Measurements from ENCODE around the gene COA7. TPM values are rescaled to one million over a fixed set of nuclear protein-coding genes. Genes with fewer than 3 reads are reported as not detected.
A peak's percentile ranks its signal among the peaks of the same experiment; 100 is the strongest.
"Not testable (repeated sequence)": the region's sequence is repeated elsewhere in the genome, so short reads cannot be mapped to it uniquely, and the experiment has no call there.

Gene COA7
- 27.3 TPM for total RNA-seq

DNA sequence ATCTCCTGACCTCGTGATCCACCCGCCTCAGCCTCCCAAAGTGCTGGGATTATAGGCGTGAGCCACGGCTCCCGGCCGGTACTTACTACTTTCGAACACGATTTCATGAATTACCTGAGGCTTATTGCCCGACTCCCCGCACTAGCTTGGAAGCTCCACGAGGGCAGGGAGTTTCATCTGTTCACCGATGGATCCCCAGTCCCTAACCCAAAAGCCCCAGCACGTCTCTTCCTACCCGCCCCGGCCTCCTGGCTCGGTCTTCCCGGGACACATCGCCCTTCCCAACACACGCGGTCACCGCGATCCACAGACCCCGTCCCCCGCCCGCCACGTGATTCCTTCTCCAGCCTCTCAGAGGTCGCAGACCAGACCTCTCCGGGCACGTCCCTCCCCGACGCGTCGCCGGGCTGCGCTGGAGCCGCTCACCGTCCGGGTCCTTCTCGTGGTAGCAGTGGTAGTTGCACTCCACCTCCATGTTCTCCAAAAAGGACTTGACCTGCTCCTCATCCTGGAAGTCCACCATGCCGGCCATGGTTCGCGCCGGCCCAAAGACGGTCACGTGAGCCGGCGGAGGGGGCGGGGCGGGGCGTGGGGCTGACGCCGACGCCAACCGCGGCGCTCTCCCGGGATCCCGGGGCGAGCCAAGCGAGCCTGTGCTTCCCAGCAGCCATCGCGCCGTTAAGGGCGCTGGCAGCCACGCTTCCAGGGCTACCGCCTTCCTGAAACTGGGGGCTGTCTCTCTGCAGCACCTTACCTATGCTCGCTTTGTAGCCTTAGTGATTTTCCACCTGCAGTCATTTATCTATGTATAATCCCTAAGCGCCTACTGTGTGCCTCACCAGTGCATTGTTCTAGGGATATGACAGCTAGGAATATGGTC lies at the start of gene COA7:
Gene COA7 (minus strand): TSS at position 553 of the 880 bp plus-strand sequence. CDS start 21 bp downstream, at position 532.
- FAIRE-seq, result no peak
- peak; percentile 82 to 87 for DNase-seq (ENCODE audit: low spot score in 2 of 2)

DNA sequence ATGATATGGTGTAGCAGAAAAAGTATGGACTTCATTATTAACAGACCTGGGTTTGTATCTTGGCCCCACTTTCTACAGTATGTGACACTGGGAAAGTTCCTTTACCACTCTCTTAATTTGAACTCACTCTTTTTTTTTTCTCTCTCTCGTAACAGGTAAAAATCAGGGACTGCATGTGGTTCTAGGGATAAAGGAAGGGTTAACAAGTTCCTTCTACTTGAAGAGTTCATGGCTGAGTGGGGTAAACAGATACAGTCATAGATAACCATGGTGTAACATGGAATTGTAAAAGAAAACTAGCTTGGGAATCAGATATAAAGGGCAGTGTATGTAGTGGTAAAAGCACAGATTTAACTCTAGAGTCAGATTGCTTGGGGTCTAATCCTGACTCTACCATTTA lies 49.3 kb upstream of the COA7 start:
- DNase-seq (ENCODE audit: low spot score in 2 of 2), result no peak
- FAIRE-seq, result no peak

DNA sequence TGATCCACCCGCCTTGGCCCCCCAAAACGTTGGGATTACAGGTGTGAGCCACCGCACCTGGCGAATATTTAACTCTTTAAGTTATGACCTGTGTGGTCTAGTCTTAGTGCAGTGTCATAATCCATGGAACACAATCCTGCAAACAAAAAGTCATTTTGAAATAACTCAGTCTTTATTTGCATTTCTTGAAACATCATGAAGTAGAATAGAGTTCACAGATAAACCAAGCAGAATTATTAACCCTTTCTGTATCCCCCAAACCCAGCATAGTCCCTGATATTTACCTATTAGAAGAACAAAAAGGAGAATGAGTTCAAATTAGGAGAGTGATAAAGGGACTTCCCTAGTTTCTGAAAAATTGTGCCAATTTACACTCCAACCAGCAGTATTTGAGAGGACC lies 48.0 kb upstream of the COA7 start:
- no peak for FAIRE-seq
- no peak for DNase-seq (ENCODE audit: low spot score in 2 of 2)

DNA sequence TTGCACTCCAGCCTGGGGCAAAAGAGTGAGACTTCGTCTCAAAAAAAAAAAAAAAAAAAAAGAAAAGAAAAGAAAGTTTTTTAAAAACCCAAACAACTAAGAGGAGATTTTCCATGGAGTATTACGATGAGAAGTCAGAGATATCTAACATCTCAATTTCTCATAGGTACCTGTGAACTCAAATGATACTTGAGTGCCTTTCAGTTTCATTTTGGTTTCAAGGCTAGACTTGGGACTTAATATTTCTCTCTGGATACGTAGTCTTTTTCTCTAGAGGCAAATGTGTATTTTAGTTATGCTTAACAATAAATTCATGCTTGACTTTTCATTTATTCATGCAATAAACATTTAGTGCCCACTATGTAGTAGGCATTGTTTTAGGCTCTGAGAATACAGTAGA lies 43.1 kb upstream of the COA7 start:
- DNase-seq (ENCODE audit: low spot score in 2 of 2), result no peak
- FAIRE-seq, result no peak

- FAIRE-seq (no peak), DNase-seq (ENCODE audit: low spot score in 2 of 2) (no peak)
These were observed 41.7 kb upstream of the COA7 start for GRCh38 chr1:52739699-52740467.

GRCh38 chr1:52738893-52739292 lies 40.7 kb upstream of the COA7 start:
- no peak for FAIRE-seq
- DNase-seq (ENCODE audit: low spot score in 2 of 2), result no peak

- DNase-seq (ENCODE audit: low spot score in 2 of 2), result no peak
- no peak for FAIRE-seq
These were observed 40.0 kb upstream of the COA7 start for GRCh38 chr1:52738148-52738547.

DNA sequence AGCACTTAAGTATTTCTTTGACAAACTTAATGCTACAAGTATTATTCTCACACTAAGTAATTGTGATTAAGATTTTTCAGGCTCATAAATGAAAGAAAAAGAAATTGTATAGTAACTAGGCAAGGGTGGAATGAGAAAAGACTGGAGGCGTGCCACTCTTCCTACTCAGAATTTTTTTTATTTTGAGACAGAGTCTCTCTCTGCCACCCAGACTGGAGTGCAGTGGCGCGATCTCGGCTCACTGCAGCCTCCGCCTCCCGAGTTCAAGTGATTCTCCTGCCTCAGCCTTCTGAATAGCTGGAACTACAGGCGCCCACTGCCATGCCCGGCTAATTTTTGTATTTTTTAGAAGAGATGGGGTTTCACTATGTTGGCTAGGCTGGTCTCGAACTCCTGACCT lies 37.2 kb upstream of the COA7 start:
- DNase-seq (ENCODE audit: low spot score in 2 of 2); FAIRE-seq: not testable (repeated sequence)

DNA sequence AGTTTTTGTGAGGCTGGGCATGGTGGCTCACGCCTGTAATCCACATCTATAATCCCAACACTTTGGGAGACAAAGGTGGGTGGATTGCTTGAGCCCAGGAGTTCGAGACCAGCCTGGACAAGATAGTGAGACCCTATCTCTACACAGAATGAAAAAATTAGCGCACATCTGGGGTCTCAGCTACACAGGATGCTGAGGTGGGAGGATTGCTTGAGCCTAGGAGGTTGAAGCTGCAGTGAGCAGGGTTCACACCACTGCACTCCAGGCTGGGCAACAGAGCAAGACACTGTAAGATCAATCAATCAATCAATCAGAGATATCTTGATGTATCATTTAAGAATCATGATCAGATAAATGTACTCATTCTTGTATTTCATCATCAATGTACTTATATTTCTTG lies 35.2 kb upstream of the COA7 start:
- DNase-seq (ENCODE audit: low spot score in 2 of 2), result no peak
- no peak for FAIRE-seq

DNA sequence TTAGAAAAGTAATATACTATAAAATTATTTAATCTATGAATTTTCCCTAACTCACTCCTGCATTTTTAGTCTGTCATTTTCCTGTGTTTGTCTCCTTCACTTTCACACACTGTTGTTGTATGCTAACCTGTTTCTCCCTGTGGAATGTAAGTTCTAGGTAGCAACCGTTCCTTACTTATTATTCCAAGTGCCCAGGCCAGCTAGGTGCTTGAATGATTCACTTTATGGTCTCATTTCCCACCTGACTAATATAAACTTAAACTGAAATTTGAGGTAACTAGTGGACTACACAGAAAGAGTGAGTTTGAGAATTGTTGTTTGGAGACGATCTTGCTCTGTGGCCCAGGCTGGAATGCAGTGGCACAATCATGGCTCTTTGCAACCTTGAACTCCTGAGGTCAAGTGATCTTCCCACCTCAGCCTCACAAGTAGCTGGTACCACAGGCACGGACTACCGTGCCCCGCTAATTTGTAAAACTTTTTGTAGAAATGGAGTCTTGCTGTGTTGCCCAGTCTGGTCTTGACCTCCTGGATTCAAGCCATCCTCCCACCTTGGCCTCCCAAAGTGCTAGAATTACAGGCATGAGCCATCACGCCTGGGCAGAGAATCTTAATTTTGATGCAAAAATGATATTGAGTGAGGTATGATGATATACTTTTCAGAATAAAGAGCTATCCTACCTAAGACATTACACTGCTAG lies 30.0 kb upstream of the COA7 start:
- DNase-seq (ENCODE audit: low spot score in 2 of 2) (no peak), FAIRE-seq (no peak)

- FAIRE-seq (no peak), DNase-seq (ENCODE audit: low spot score in 2 of 2) (peak in 1 of 2 donors; percentile 33)
These were observed 29.0 kb upstream of the COA7 start for GRCh38 chr1:52727114-52727586.

GRCh38 chr1:52726265-52727113 lies 28.3 kb upstream of the COA7 start, which contains the start of gene ZYG11B:
Gene ZYG11B, plus strand, starts transcription at chr1:52726453. Its CDS starts 201 bp downstream, at chr1:52726654.
- peak; percentile 96 to 98 for DNase-seq (ENCODE audit: low spot score in 2 of 2)
- FAIRE-seq, result no peak

DNA sequence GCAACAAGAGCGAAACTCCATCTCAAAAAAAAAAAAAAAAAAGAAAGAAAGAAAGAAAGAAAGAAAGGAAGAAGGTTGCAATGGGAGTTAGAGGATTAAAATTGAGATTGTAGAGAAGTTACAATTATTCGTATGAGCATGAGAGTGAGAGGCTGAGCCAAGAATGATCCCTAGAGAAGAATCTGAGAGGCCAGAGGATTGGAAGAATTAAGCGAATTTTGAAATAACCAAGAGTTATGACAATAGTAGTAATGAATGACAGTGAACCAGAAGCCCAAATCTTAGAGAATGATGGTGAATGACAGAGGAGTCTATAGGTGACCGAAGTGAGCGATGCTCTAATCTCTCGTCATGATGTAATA lies 27.7 kb upstream of the COA7 start:
- DNase-seq (ENCODE audit: low spot score in 2 of 2) (no peak), FAIRE-seq (no peak)

DNA sequence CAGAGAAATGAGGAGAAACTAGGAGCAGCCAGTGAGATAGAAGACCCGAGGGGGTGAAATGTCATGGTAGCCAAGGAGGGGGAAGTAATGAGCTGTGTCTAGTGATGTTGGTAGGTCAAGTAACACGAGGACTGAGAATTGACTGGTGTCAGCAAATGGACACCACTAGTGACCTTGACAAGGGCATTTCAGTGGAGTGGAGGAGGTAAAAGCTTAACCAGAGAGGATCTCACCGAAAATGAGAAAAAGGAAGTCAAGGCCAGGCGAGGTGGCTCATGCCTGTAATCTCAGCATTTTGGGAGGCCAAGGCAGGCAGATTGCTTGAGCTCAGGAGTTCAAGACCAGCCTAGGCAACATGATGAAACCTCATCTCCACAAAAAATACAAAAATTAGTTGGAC lies 25.1 kb upstream of the COA7 start:
- FAIRE-seq (no peak), DNase-seq (ENCODE audit: low spot score in 2 of 2) (no peak)

- DNase-seq (ENCODE audit: low spot score in 2 of 2); FAIRE-seq: not testable (repeated sequence)
These were observed 17.1 kb upstream of the COA7 start for GRCh38 chr1:52715296-52715695.

- FAIRE-seq (no peak), DNase-seq (ENCODE audit: low spot score in 2 of 2) (no peak)
These were observed 15.4 kb upstream of the COA7 start for GRCh38 chr1:52713590-52713989.

- DNase-seq (ENCODE audit: low spot score in 2 of 2) (no peak), FAIRE-seq (no peak)
These were observed 10.9 kb upstream of the COA7 start for GRCh38 chr1:52709016-52709415.

GRCh38 chr1:52707927-52708655 lies 9.9 kb upstream of the COA7 start:
- DNase-seq (ENCODE audit: low spot score in 2 of 2), result no peak
- FAIRE-seq, result no peak
